Mammary microvascular endothelial cell (primary cell): Measurements from ENCODE around the gene PIN1. TPM values are rescaled to one million over a fixed set of nuclear protein-coding genes. Genes with fewer than 3 reads are reported as not detected.

Experiments used
- total RNA-seq: library from RNA; depleted of rRNA; stranded (reverse); fragments of >200 nt; gene quantifications from 2 replicates; pipeline ENCODE4 v1.2.3, GENCODE V29; 2015

PIN1 gene
- total RNA-seq: 164 and 167 TPM in 2 replicates

DNA sequence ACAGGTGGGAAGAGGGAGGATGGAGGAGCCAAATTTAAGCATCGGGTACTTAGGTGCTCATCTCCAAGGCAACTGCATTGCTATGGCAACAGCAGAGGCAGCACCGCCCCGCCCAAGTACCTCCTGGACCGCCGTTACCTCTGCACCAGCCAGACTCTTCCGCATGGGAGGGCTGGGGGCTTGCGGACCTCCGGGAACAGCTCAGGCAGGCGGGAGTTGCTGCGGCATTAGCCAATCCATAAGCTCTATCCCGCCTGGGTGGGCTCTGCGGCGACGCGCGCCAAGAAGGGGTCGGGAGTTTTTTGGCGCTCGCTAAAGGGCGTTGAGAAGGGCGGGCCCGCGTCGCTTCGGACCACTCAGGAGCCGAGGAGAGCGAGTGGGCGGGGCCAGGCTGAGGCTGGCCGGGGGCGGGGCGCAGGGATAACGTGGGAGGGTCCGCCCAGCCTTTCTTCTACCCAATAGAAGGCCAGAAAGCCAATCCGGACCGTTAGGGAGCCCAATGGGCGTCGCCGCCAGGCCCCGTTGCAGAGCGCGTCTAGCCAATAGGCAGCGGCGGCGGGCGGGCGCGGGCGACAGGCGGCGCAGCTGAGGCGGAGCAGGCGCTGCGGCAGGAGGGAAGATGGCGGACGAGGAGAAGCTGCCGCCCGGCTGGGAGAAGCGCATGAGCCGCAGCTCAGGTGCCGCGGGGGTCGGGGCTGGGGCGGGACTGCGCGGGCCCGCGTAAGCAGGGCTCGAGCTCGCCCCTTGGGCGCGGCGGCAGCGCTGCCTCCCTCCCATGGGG is at the start of gene PIN1:
Gene PIN1, plus strand, starts transcription at position 593 of the 781 bp plus-strand sequence. Its CDS starts 27 bp downstream, at position 620.

DNA sequence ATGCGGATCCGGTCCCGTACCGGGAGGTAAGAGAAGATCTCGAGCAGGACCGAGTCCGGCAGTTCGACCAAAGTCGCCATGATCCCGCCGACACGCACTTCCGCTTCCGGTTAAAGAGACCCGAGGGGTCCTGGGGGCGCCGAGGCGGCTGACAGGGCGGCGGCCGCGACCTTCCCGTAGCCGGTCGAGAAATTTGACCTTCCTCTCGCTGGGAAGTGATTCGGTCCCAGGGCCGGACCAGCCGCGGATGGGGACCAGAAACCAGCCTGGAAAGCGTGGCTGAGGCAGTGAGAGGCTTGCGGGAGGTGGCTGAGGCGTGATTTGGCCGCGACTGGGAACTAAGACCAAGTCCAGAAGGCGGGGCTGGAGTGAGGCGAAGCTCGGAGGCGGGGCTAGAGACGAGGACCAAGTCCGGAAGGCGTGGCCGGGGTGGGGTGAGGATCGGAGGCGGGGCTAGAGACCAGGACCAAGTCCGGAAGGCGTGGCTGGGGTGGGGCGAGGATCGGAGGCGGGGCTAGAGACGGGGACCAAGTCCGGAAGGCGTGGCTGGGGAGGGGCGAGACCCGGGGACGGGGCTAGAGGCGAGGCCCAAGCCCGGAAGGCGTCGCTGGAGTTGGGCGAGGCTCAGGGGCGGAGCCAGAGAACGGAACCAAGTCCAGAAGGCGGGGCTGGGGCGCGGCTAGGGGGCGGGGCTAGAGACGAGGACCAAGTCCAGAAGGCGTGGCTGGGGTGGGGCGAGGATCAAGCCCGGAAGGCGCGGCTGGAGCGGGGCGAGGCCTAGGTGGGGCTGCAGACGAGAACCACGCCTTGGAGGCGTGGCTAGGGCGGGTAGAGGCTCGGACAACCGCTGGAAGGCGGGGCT is 16.2 kb upstream of the PIN1 start, which contains the start of gene FBXL12:
Gene FBXL12, minus strand, starts transcription at position 346 of the 862 bp plus-strand sequence. Its CDS starts 266 bp downstream, at position 80.

DNA sequence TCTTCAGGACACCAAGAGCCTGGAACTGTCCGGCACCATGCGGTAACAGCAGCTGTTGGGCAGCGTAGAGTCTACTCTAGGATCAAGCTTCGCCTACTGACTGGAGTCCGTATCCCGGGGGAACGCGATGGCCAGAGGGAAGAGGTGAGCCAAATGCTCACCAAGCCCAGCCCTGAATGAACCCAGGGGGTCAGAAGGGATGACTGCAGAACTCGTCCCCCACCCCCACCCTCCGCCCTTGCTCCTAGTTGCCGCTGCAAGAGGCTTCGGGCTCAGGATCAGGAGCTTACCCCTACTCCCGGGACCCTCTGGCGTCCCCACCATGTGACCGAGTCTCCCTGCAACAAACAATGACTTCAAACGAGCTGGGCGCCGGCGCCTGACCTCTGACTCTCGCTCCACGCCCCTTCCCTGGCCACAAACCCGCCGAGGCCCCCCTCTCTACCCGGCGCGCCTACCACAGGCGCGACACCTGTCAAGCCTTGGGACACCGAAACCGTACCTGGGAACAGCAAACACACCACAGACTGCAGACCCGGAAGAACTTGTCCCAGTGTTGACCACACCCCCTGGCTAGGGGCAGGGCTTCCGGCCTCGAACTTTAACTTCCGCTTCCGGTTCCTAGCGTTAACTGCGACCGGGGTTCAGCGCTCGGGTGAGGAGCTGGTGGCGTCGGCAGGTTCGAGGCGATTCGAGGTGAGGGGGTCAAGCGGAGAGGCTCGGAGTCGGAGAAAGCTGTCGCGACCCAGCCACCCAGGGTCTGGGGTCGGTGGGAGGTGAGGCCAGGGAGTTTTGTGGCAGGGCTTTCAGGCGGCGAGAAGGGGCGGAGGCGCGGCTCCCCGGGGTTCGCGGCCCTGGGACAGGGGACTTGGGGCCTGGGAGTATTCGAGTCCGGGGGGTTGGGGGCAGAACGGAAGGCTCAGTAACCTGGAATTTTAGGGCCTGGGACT is 7.6 kb upstream of the PIN1 start, which contains the start of gene UBL5:
Gene UBL5, plus strand, starts transcription at position 630 of the 950 bp plus-strand sequence. CDS start 420 bp downstream, outside the sequence.

Other genes with a start within 250 kb of the PIN1 start
- 24.5 and 31.6 TPM in 2 replicates for gene ZNF561, start 214.1 kb upstream of the PIN1 start, total RNA-seq
- 18.9 and 22.8 TPM in 2 replicates for gene ZNF562, start 160.2 kb upstream of the PIN1 start, total RNA-seq
- 2.5 and 3.2 TPM in 2 replicates for gene ZNF846, start 66.6 kb upstream of the PIN1 start, total RNA-seq
- gene FBXL12, start 16.2 kb upstream of the PIN1 start, total RNA-seq: 17.7 and 21.1 TPM in 2 replicates
- 865 and 871 TPM in 2 replicates for gene UBL5, start 7.4 kb upstream of the PIN1 start, total RNA-seq
- gene OLFM2, start 101.2 kb downstream of the PIN1 start, total RNA-seq: not detected in 2 replicates
- gene COL5A3, start 175.2 kb downstream of the PIN1 start, total RNA-seq: 0.05 and 0.20 TPM in 2 replicates
- not detected in 2 replicates for gene RDH8, start 178.2 kb downstream of the PIN1 start, total RNA-seq